ENCODE measurements around the gene TRPM3.
"Not testable (repeated sequence)": the region's sequence is repeated elsewhere in the genome, so short reads cannot be mapped to it uniquely, and the experiment has no call there.

TRPM3 gene

GRCh38 chr9:70642341-70642740, 479.1 kb downstream of the TRPM3 start:
- H3K36me3 ChIP-seq (ENCODE audit: control insufficient read depth in 1 of 2, insufficient read depth in 2 of 2, low read length in 2 of 2): no peaks in the 10 kb centered on the region
- no peaks in the 10 kb centered on the region for H3K4me1 ChIP-seq (ENCODE audit: control insufficient read depth in 1 of 2, insufficient read depth in 2 of 2, low read length in 2 of 2)
- H3K9me3 ChIP-seq (ENCODE audit: control insufficient read depth in 1 of 2, low read length in 2 of 2): no peaks in the 10 kb centered on the region
- H3K9ac ChIP-seq (ENCODE audit: low read depth in 1 of 2, low read length in 2 of 2): no peak overlapping the region
- no peak overlapping the region for H3K27ac ChIP-seq (ENCODE audit: low read depth, low read length)
- H3K27me3 ChIP-seq (ENCODE audit: control insufficient read depth in 1 of 2, insufficient read depth in 2 of 2, low read length in 2 of 2): no peaks in the 10 kb centered on the region
- no peak overlapping the region for H3K4me3 ChIP-seq (ENCODE audit: low read depth in 1 of 2, low read length in 2 of 2)

- no peaks in the 10 kb centered on the region for H3K36me3 ChIP-seq (ENCODE audit: control insufficient read depth in 1 of 2, insufficient read depth in 2 of 2, low read length in 2 of 2)
- no peaks in the 10 kb centered on the region for H3K9me3 ChIP-seq (ENCODE audit: control insufficient read depth in 1 of 2, low read length in 2 of 2)
- no peak overlapping the region for H3K9ac ChIP-seq (ENCODE audit: low read depth in 1 of 2, low read length in 2 of 2)
- no peaks in the 10 kb centered on the region for H3K27me3 ChIP-seq (ENCODE audit: control insufficient read depth in 1 of 2, insufficient read depth in 2 of 2, low read length in 2 of 2)
- no peak overlapping the region for H3K4me3 ChIP-seq (ENCODE audit: low read depth in 1 of 2, low read length in 2 of 2)
- H3K4me1 ChIP-seq (ENCODE audit: control insufficient read depth in 1 of 2, insufficient read depth in 2 of 2, low read length in 2 of 2): no peaks in the 10 kb centered on the region
- no peak overlapping the region for H3K27ac ChIP-seq (ENCODE audit: low read depth, low read length)
These were observed 479.8 kb downstream of the TRPM3 start for GRCh38 chr9:70641631-70642030.

GRCh38 chr9:70641031-70641430, 480.4 kb downstream of the TRPM3 start:
- Histone ChIP-seq H3K4me3 (ENCODE audit: low read depth in 1 of 2, low read length in 2 of 2) (no peak overlapping the region), H3K9ac (ENCODE audit: low read depth in 1 of 2, low read length in 2 of 2) (no peak overlapping the region), H3K9me3 (ENCODE audit: control insufficient read depth in 1 of 2, low read length in 2 of 2) (no peaks in the 10 kb centered on the region), H3K4me1 (ENCODE audit: control insufficient read depth in 1 of 2, insufficient read depth in 2 of 2, low read length in 2 of 2) (no peaks in the 10 kb centered on the region), H3K27me3 (ENCODE audit: control insufficient read depth in 1 of 2, insufficient read depth in 2 of 2, low read length in 2 of 2) (no peaks in the 10 kb centered on the region), H3K36me3 (ENCODE audit: control insufficient read depth in 1 of 2, insufficient read depth in 2 of 2, low read length in 2 of 2) (no peaks in the 10 kb centered on the region), H3K27ac (ENCODE audit: low read depth, low read length) (no peak overlapping the region)

GRCh38 chr9:70639853-70640814, 481.3 kb downstream of the TRPM3 start:
- H3K27ac ChIP-seq (ENCODE audit: low read depth, low read length): no peak overlapping the region
- H3K27me3 ChIP-seq (ENCODE audit: control insufficient read depth in 1 of 2, insufficient read depth in 2 of 2, low read length in 2 of 2): no peaks in the 10 kb centered on the region
- no peak overlapping the region for H3K9ac ChIP-seq (ENCODE audit: low read depth in 1 of 2, low read length in 2 of 2)
- no peak overlapping the region for H3K4me3 ChIP-seq (ENCODE audit: low read depth in 1 of 2, low read length in 2 of 2)
- H3K36me3 ChIP-seq (ENCODE audit: control insufficient read depth in 1 of 2, insufficient read depth in 2 of 2, low read length in 2 of 2): no peaks in the 10 kb centered on the region
- H3K4me1 ChIP-seq (ENCODE audit: control insufficient read depth in 1 of 2, insufficient read depth in 2 of 2, low read length in 2 of 2): no peaks in the 10 kb centered on the region
- H3K9me3 ChIP-seq (ENCODE audit: control insufficient read depth in 1 of 2, low read length in 2 of 2): no peaks in the 10 kb centered on the region

- Histone ChIP-seq H3K27ac (ENCODE audit: low read depth, low read length) (no peak overlapping the region), H3K4me1 (ENCODE audit: control insufficient read depth in 1 of 2, insufficient read depth in 2 of 2, low read length in 2 of 2) (no peaks in the 10 kb centered on the region), H3K27me3 (ENCODE audit: control insufficient read depth in 1 of 2, insufficient read depth in 2 of 2, low read length in 2 of 2) (no peaks in the 10 kb centered on the region)
These were observed 485.6 kb downstream of the TRPM3 start for GRCh38 chr9:70635790-70636189.

GRCh38 chr9:70634696-70635095, 486.7 kb downstream of the TRPM3 start:
- no peak overlapping the region for H3K9ac ChIP-seq (ENCODE audit: low read depth in 1 of 2, low read length in 2 of 2)
- H3K4me1 ChIP-seq (ENCODE audit: control insufficient read depth in 1 of 2, insufficient read depth in 2 of 2, low read length in 2 of 2): no peaks in the 10 kb centered on the region
- no peaks in the 10 kb centered on the region for H3K36me3 ChIP-seq (ENCODE audit: control insufficient read depth in 1 of 2, insufficient read depth in 2 of 2, low read length in 2 of 2)
- H3K9me3 ChIP-seq (ENCODE audit: control insufficient read depth in 1 of 2, low read length in 2 of 2): no peaks in the 10 kb centered on the region
- H3K27me3 ChIP-seq (ENCODE audit: control insufficient read depth in 1 of 2, insufficient read depth in 2 of 2, low read length in 2 of 2): no peaks in the 10 kb centered on the region
- H3K4me3 ChIP-seq (ENCODE audit: low read depth in 1 of 2, low read length in 2 of 2): no peak overlapping the region
- H3K27ac ChIP-seq (ENCODE audit: low read depth, low read length): no peak overlapping the region

More at GRCh38 chr9:70635790-70636189, 485.6 kb downstream of the TRPM3 start:
- no peaks in the 10 kb centered on the region for H3K36me3 ChIP-seq (ENCODE audit: control insufficient read depth in 1 of 2, insufficient read depth in 2 of 2, low read length in 2 of 2)
- H3K9me3 ChIP-seq (ENCODE audit: control insufficient read depth in 1 of 2, low read length in 2 of 2): no peaks in the 10 kb centered on the region
- no peak overlapping the region for H3K4me3 ChIP-seq (ENCODE audit: low read depth in 1 of 2, low read length in 2 of 2)
- no peak overlapping the region for H3K9ac ChIP-seq (ENCODE audit: low read depth in 1 of 2, low read length in 2 of 2)

- no peaks in the 10 kb centered on the region for H3K4me1 ChIP-seq (ENCODE audit: control insufficient read depth in 1 of 2, insufficient read depth in 2 of 2, low read length in 2 of 2)
- no peak overlapping the region for H3K4me3 ChIP-seq (ENCODE audit: low read depth in 1 of 2, low read length in 2 of 2)
- H3K9me3 ChIP-seq (ENCODE audit: control insufficient read depth in 1 of 2, low read length in 2 of 2): no peaks in the 10 kb centered on the region
- H3K27ac ChIP-seq (ENCODE audit: low read depth, low read length): no peak overlapping the region
- H3K36me3 ChIP-seq (ENCODE audit: control insufficient read depth in 1 of 2, insufficient read depth in 2 of 2, low read length in 2 of 2): no peaks in the 10 kb centered on the region
- no peaks in the 10 kb centered on the region for H3K27me3 ChIP-seq (ENCODE audit: control insufficient read depth in 1 of 2, insufficient read depth in 2 of 2, low read length in 2 of 2)
- no peak overlapping the region for H3K9ac ChIP-seq (ENCODE audit: low read depth in 1 of 2, low read length in 2 of 2)
These were observed 490.4 kb downstream of the TRPM3 start for GRCh38 chr9:70630971-70631370.

- not testable (repeated sequence) for H3K4me1 ChIP-seq (ENCODE audit: control insufficient read depth in 1 of 2, insufficient read depth in 2 of 2, low read length in 2 of 2); H3K27me3 ChIP-seq (ENCODE audit: control insufficient read depth in 1 of 2, insufficient read depth in 2 of 2, low read length in 2 of 2); H3K9me3 ChIP-seq (ENCODE audit: control insufficient read depth in 1 of 2, low read length in 2 of 2); H3K27ac ChIP-seq (ENCODE audit: low read depth, low read length); H3K9ac ChIP-seq (ENCODE audit: low read depth in 1 of 2, low read length in 2 of 2); H3K36me3 ChIP-seq (ENCODE audit: control insufficient read depth in 1 of 2, insufficient read depth in 2 of 2, low read length in 2 of 2); H3K4me3 ChIP-seq (ENCODE audit: low read depth in 1 of 2, low read length in 2 of 2)
These were observed 492.2 kb downstream of the TRPM3 start for GRCh38 chr9:70629080-70629685.

GRCh38 chr9:70625078-70625477, 496.3 kb downstream of the TRPM3 start:
- no peaks in the 10 kb centered on the region for H3K36me3 ChIP-seq (ENCODE audit: control insufficient read depth in 1 of 2, insufficient read depth in 2 of 2, low read length in 2 of 2)
- H3K27ac ChIP-seq (ENCODE audit: low read depth, low read length): no peak overlapping the region
- no peaks in the 10 kb centered on the region for H3K27me3 ChIP-seq (ENCODE audit: control insufficient read depth in 1 of 2, insufficient read depth in 2 of 2, low read length in 2 of 2)
- H3K9me3 ChIP-seq (ENCODE audit: control insufficient read depth in 1 of 2, low read length in 2 of 2): no peaks in the 10 kb centered on the region
- no peak overlapping the region for H3K9ac ChIP-seq (ENCODE audit: low read depth in 1 of 2, low read length in 2 of 2)
- no peak overlapping the region for H3K4me3 ChIP-seq (ENCODE audit: low read depth in 1 of 2, low read length in 2 of 2)
- no peaks in the 10 kb centered on the region for H3K4me1 ChIP-seq (ENCODE audit: control insufficient read depth in 1 of 2, insufficient read depth in 2 of 2, low read length in 2 of 2)

- no peak overlapping the region for H3K4me3 ChIP-seq (ENCODE audit: low read depth in 1 of 2, low read length in 2 of 2)
- no peaks in the 10 kb centered on the region for H3K27me3 ChIP-seq (ENCODE audit: control insufficient read depth in 1 of 2, insufficient read depth in 2 of 2, low read length in 2 of 2)
- no peaks in the 10 kb centered on the region for H3K9me3 ChIP-seq (ENCODE audit: control insufficient read depth in 1 of 2, low read length in 2 of 2)
- peaks cover 0 to 3% of the 10 kb centered on the region in 2 donors for H3K4me1 ChIP-seq (ENCODE audit: control insufficient read depth in 1 of 2, insufficient read depth in 2 of 2, low read length in 2 of 2)
- H3K27ac ChIP-seq (ENCODE audit: low read depth, low read length): no peak overlapping the region
- H3K9ac ChIP-seq (ENCODE audit: low read depth in 1 of 2, low read length in 2 of 2): no peak overlapping the region
- H3K36me3 ChIP-seq (ENCODE audit: control insufficient read depth in 1 of 2, insufficient read depth in 2 of 2, low read length in 2 of 2): no peaks in the 10 kb centered on the region
These were observed 502.6 kb downstream of the TRPM3 start for GRCh38 chr9:70618784-70619183.

Measured in duodenal mucosa (tissue), 2 donors.